ENCODE results near the gene FH.
A peak's percentile ranks its signal among the peaks of the same experiment; 100 is the strongest.

The FH gene

GRCh38 chr1:241519308-241520079, at the start of gene FH:
TSS of gene FH (minus strand) at chr1:241519755. CDS start at chr1:241519722, 33 bp downstream.
- DNase-seq: peak; percentile 99

- DNase-seq: no peak
These were observed 41.3 kb upstream of the FH start for GRCh38 chr1:241560849-241561187.

GRCh38 chr1:241560146-241560848, 40.7 kb upstream of the FH start:
- peak; percentile 11 for DNase-seq

- peak; percentile 19 for DNase-seq
These were observed 38.1 kb upstream of the FH start for GRCh38 chr1:241557551-241558193.

GRCh38 chr1:241557031-241557430, 37.5 kb upstream of the FH start:
- DNase-seq: no peak

- DNase-seq: no peak
These were observed 36.0 kb upstream of the FH start for GRCh38 chr1:241555526-241555925.

- no peak for DNase-seq
These were observed 34.5 kb upstream of the FH start for GRCh38 chr1:241553886-241554592.

- no peak for DNase-seq
These were observed 32.4 kb upstream of the FH start for GRCh38 chr1:241551759-241552638.

- DNase-seq: no peak
These were observed 30.8 kb upstream of the FH start for GRCh38 chr1:241550318-241550717.

GRCh38 chr1:241548008-241548407, 28.5 kb upstream of the FH start:
- DNase-seq: no peak

GRCh38 chr1:241542199-241542907, 22.8 kb upstream of the FH start:
- no peak for DNase-seq

- DNase-seq: no peak
These were observed 17.4 kb upstream of the FH start for GRCh38 chr1:241536969-241537368.

GRCh38 chr1:241536304-241536703, 16.7 kb upstream of the FH start:
- no peak for DNase-seq

GRCh38 chr1:241533326-241534115, 14.0 kb upstream of the FH start:
- DNase-seq: no peak

- DNase-seq: peak; percentile 29
These were observed 13.3 kb upstream of the FH start for GRCh38 chr1:241532864-241533263.

GRCh38 chr1:241532162-241532531, 12.6 kb upstream of the FH start, which contains the start of gene KMO:
TSS of gene KMO (plus strand) at chr1:241532378. CDS start at chr1:241532445, 67 bp downstream.
- DNase-seq: peak; percentile 75

GRCh38 chr1:241531195-241532161, 11.9 kb upstream of the FH start:
- peak; percentile 91 for DNase-seq

GRCh38 chr1:241527146-241527545, 7.6 kb upstream of the FH start:
- DNase-seq: no peak

GRCh38 chr1:241525026-241525425, 5.5 kb upstream of the FH start:
- no peak for DNase-seq
